ENCODE measurements around the gene AFF3. TPM values are rescaled to one million over a fixed set of nuclear protein-coding genes. Genes with fewer than 3 reads are reported as not detected.

Gene AFF3
- total RNA-seq, 1 experiment from 2014 or later = 0.61 TPM

GRCh38 chr2:100075532-100075931, 66.9 kb downstream of the AFF3 start:
- H3K79me2 ChIP-seq (ENCODE audit: insufficient read depth, low read length) = no peaks in the 10 kb centered on the region
- no peak overlapping the region for H2AFZ ChIP-seq (ENCODE audit: low read depth, low read length, poor library complexity, severe bottlenecking)
- intact Hi-C loops (cut with micrococcal nuclease) = no loop called here
- H3K27ac ChIP-seq (ENCODE audit: low read depth, low read length) = no peak overlapping the region
- H4K20me1 ChIP-seq (ENCODE audit: insufficient read depth) = no peaks in the 10 kb centered on the region
- H3K4me1 ChIP-seq (ENCODE audit: control insufficient read depth in 1 of 2, insufficient read depth in 2 of 2, low read length in 2 of 2) = no peaks in the 10 kb centered on the region
- TF ChIP-seq POLR2A (IDR thresholded peaks at IDR 0.05; ENCODE audit: borderline replicate concordance, extremely low read depth, insufficient read depth, insufficient read length) (no peak), FOSL1 (IDR thresholded peaks at IDR 0.05; ENCODE audit: low read depth) (no peak), TCF7L2 (IDR thresholded peaks at IDR 0.05; ENCODE audit: borderline replicate concordance, extremely low read depth, insufficient read depth, insufficient read length) (no peak), POLR2AphosphoS5 (IDR thresholded peaks at IDR 0.05; ENCODE audit: low read depth, low read length) (no peak), ZBTB33 (IDR thresholded peaks at IDR 0.05; ENCODE audit: extremely low read depth, insufficient replicate concordance, low read length) (no peak), SP1 (IDR thresholded peaks at IDR 0.05; ENCODE audit: low read depth) (no peak), CEBPB (IDR thresholded peaks at IDR 0.05; ENCODE audit: low read depth) (no peak), MAX (IDR thresholded peaks at IDR 0.05) (no peak), YY1 (IDR thresholded peaks at IDR 0.05; ENCODE audit: extremely low read depth, insufficient replicate concordance, low read depth, low read length) (no peak), EGR1 (IDR thresholded peaks at IDR 0.05; ENCODE audit: low read depth) (no peak), RAD21 (IDR thresholded peaks at IDR 0.05; ENCODE audit: low read depth) (no peak), EZH2phosphoT487 (IDR thresholded peaks at IDR 0.05; ENCODE audit: borderline replicate concordance) (no peak), EZH2 (IDR thresholded peaks at IDR 0.05) (no peak), ZFX (IDR thresholded peaks at IDR 0.05) (no peak), SRF (IDR thresholded peaks at IDR 0.05; ENCODE audit: low read depth) (no peak)
- no TSS peak for BruUV-seq (replicated peaks)
- ATAC-seq (no peak), DNase-seq (ENCODE audit: low read depth, low spot score) (no peak)
- ChIA-PET POLR2A (no interaction called here), CTCF (no interaction called here), RAD21 (ENCODE audit: low non-redundant PET in 1 of 2, low total read pairs in 2 of 2, uncharacterized antibody in 2 of 2, unreplicated experiment in 2 of 2) (no interaction called here)
- no peaks in the 10 kb centered on the region for H3K36me3 ChIP-seq (ENCODE audit: control insufficient read depth in 1 of 2, insufficient read depth in 2 of 2, low read length in 2 of 2)
- no peak overlapping the region for H3K9ac ChIP-seq (ENCODE audit: low read length)
- no peak overlapping the region for H3K4me3 ChIP-seq (replicated peaks in 1 of 2; ENCODE audit: low read depth in 1 of 2, low read length in 2 of 2)
- peaks cover 71% of the 10 kb centered on the region for H3K27me3 ChIP-seq (ENCODE audit: insufficient read depth, low read length)
- no peaks in the 10 kb centered on the region for H3K9me2 ChIP-seq (ENCODE audit: insufficient read depth)
- H3K9me3 ChIP-seq (ENCODE audit: control insufficient read depth in 1 of 2, insufficient read depth in 1 of 2, low read depth in 1 of 2, low read length in 2 of 2) = no peaks in the 10 kb centered on the region
- H3K4me2 ChIP-seq (ENCODE audit: low read length) = no peak overlapping the region

Measured in HCT116 (cell line).